ENCODE measurements around the gene CFAP298.
A peak's percentile ranks its signal among the peaks of the same experiment; 100 is the strongest.

CFAP298 gene

GRCh38 chr21:32585970-32586369, 26.2 kb downstream of the CFAP298 start:
- TF ChIP-seq, protein P1, sequence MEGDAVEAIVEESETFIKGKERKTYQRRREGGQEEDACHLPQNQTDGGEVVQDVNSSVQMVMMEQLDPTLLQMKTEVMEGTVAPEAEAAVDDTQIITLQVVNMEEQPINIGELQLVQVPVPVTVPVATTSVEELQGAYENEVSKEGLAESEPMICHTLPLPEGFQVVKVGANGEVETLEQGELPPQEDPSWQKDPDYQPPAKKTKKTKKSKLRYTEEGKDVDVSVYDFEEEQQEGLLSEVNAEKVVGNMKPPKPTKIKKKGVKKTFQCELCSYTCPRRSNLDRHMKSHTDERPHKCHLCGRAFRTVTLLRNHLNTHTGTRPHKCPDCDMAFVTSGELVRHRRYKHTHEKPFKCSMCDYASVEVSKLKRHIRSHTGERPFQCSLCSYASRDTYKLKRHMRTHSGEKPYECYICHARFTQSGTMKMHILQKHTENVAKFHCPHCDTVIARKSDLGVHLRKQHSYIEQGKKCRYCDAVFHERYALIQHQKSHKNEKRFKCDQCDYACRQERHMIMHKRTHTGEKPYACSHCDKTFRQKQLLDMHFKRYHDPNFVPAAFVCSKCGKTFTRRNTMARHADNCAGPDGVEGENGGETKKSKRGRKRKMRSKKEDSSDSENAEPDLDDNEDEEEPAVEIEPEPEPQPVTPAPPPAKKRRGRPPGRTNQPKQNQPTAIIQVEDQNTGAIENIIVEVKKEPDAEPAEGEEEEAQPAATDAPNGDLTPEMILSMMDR (conservative IDR thresholded peaks at IDR 0.05; ENCODE audit: low read depth, low read length): no peak
- H3K4me3 ChIP-seq (ENCODE audit: low read depth, low read length): no peak overlapping the region
- no peak for DNase-seq (ENCODE audit: low read depth)

DNA sequence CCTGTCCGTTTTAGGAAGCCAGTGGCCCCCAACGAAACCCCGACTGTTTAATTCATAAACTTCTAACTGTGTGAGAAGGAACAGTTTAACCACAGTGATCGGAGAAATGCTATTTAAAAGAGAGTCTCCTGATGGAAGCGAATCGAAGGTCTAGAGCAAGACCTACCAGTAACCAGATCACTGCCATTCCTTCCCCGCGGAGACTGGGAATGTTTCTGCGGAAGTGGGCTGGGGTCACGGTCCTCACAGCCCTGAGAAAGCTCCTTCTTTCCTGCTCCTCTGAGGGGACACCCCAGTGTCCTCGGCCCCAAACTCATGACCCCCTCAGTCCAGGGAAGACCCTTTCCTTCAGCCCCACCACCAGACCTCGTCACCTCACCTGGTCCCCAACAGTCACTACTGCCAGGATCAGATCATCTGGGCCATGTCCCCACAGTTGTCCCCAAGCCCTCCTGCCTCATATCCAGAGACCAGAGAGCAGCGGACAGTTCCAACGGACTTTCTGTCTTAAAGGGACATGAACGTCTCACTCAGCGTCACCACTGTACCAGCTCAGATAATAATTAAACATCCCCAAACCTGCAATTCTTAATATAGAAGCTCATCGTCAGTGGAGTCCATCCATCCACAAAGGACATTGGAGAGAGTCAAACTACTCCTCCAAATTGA, 27.0 kb downstream of the CFAP298 start, which contains the start of gene TCP10L:
Gene TCP10L, minus strand, starts transcription at position 482 of the 669 bp plus-strand sequence. CDS start 1,219 bp downstream, outside the sequence.
- no peak for DNase-seq (ENCODE audit: low read depth)
- TF ChIP-seq, protein P1 (conservative IDR thresholded peaks at IDR 0.05; ENCODE audit: low read depth, low read length): no peak
- no peak within 1 kb of the TSS for H3K4me3 ChIP-seq (ENCODE audit: low read depth, low read length)

DNA sequence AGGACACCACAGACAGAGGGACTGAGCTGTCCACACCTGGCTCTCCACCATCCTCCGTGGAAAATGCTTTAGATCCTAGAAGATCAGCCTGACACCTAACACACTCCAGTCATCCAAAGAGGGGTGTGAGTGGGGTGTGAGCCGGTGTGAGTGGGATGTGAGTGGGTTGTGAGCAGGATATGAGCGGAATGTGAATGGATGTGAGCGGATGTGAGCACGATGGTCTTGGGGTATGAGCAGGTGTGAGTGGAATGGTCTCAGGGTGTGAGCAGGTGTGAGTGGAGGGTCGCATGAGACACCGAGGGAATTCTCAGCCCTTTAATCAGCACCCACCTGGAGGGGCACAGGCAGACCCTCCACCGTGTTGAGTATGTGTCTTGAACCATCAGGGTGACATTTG, 27.7 kb downstream of the CFAP298 start:
- TF ChIP-seq, protein P1 (conservative IDR thresholded peaks at IDR 0.05; ENCODE audit: low read depth, low read length): no peak
- no peak for DNase-seq (ENCODE audit: low read depth)

GRCh38 chr21:32581732-32582131, 30.4 kb downstream of the CFAP298 start:
- TF ChIP-seq, protein P1 (conservative IDR thresholded peaks at IDR 0.05; ENCODE audit: low read depth, low read length): no peak
- no peak overlapping the region for H3K4me3 ChIP-seq (ENCODE audit: low read depth, low read length)
- DNase-seq (ENCODE audit: low read depth): no peak

More for the DNA sequence above, 27.7 kb downstream of the CFAP298 start:
- no peak overlapping the region for H3K4me3 ChIP-seq (ENCODE audit: low read depth, low read length)

DNA sequence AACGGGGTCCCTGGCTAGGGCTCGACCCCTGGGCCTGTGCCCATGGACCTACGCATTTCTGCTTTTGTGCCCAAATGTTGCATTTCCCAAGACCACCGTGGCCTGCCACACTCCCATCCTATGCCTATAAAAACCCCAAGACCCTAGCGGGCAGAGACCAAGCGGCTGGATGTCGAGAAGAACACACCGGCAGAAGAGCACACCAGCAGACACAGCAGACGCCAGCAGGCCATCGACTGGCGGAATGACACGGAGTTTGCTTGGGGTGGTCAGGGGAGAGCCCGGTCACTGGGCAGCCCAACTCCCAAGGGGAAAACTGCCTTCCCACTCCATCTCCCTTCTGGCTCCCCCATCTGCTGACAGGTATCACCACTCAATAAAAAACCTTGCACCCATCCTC, 31.2 kb downstream of the CFAP298 start:
- no peak overlapping the region for H3K4me3 ChIP-seq (ENCODE audit: low read depth, low read length)
- TF ChIP-seq, protein P1 (conservative IDR thresholded peaks at IDR 0.05; ENCODE audit: low read depth, low read length): no peak
- DNase-seq (ENCODE audit: low read depth): no peak

DNA sequence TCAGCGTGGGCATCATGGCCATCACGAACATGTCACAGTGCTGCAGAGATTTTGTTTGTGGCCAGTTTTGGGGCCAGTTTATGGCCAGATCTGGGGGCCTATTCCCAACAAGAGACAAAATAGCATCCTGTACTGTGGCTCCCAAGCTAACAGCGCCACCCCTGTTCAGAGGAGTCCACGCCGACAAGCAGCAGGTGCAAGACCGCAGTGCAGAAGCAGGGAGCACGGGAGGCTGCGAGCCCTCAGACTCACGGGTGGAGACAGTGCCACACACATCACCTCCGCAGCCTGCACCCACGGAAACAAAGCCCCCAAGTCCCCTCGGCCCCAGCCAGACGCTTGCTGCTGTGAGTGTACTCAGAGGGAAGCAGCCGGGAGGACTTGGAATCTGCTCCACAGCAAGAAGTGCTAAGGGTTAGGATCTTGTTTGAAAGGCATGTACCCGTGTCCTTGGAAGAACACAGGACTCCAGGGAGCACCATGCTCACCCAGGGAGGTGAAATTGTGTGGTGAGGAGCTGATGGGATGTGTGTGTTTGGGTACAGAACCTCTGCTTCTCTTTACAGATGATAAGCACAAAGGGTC, 34.0 kb downstream of the CFAP298 start:
- DNase-seq (ENCODE audit: low read depth): peak; percentile 39
- TF ChIP-seq, protein P1 (conservative IDR thresholded peaks at IDR 0.05; ENCODE audit: low read depth, low read length): peak; percentile 61

GRCh38 chr21:32576011-32576410, 36.2 kb downstream of the CFAP298 start:
- DNase-seq (ENCODE audit: low read depth): no peak
- TF ChIP-seq, protein P1 (conservative IDR thresholded peaks at IDR 0.05; ENCODE audit: low read depth, low read length): no peak
- H3K4me3 ChIP-seq (ENCODE audit: low read depth, low read length): no peak overlapping the region

More for the DNA sequence above, 34.0 kb downstream of the CFAP298 start:
- no peak overlapping the region for H3K4me3 ChIP-seq (ENCODE audit: low read depth, low read length)

Measured in choroid plexus epithelial cell (primary cell).